IMR-90 (cell line): ENCODE measurements around the gene ADCY2. TPM values are rescaled to one million over a fixed set of nuclear protein-coding genes. Genes with fewer than 3 reads are reported as not detected.

Experiments
- ATAC-seq: fragments of 200-7000 bp; cut with Tn5 transposase; 2 replicates; pipeline ENCODE4 v1.9.1; 2020; ENCODE audit warnings: low read depth, mild to moderate bottlenecking, moderate library complexity
- BruUV-seq: library from RNA; stranded (reverse); fragments of 400-500 nt; replicated peaks from 2 replicates; lab custom pipeline; 2021; lab: Mats Ljungman, UMichigan
- CTCF ChIA-PET: fragments of 300-600 bp; formaldehyde crosslinking; extraction: SDS; loops from one replicate; lab custom pipeline; 2021; ENCODE audit warnings: antibody characterized with exemption; lab: Yijun Ruan, JAX
- POLR2A ChIA-PET: fragments of 300-600 bp; sonication (Branson Sonifier 250); formaldehyde crosslinking; loops from one replicate; lab custom pipeline; 2022; ENCODE audit warnings: antibody characterized with exemption; ENCODE audit not compliant: unreplicated experiment; lab: Charles Lee
- DNase-seq: peaks from one replicate; pipeline ENCODE4 v3.0.0; 2013
- H2AFZ ChIP-seq: replicated peaks from 2 replicates; pipeline ENCODE3; 2013; ENCODE audit warnings: low read length, mild to moderate bottlenecking; ENCODE audit not compliant: poor library complexity
- H2AK5ac ChIP-seq: 2 replicates; pipeline ENCODE4 v1.6.1; 2013; ENCODE audit warnings: low read depth, low read length, inconsistent platforms
- H2AK9ac ChIP-seq: replicated peaks from 2 replicates; pipeline ENCODE3; 2013; ENCODE audit warnings: mild to moderate bottlenecking, low read depth, low read length, moderate library complexity; ENCODE audit not compliant: poor library complexity
- H2BK120ac ChIP-seq: 2 replicates; pipeline ENCODE4 v1.6.1; 2013; ENCODE audit warnings: low read depth, low read length, inconsistent platforms
- H2BK15ac ChIP-seq: 3 replicates; pipeline ENCODE4 v1.6.1; 2013; ENCODE audit warnings: low read depth, low read length, inconsistent platforms
- H2BK20ac ChIP-seq: 2 replicates; pipeline ENCODE4 v1.6.1; 2013; ENCODE audit warnings: low read depth, mild to moderate bottlenecking, inconsistent platforms, low read length, moderate library complexity
- H2BK5ac ChIP-seq: 2 replicates; pipeline ENCODE4 v1.6.1; 2013; ENCODE audit warnings: mild to moderate bottlenecking, low read depth, low read length, inconsistent platforms; ENCODE audit not compliant: poor library complexity, severe bottlenecking
- H3K14ac ChIP-seq: replicated peaks from 2 replicates; pipeline ENCODE4 v1.6.1; 2013; ENCODE audit warnings: low read depth, low read length, inconsistent platforms
- H3K18ac ChIP-seq: 2 replicates; pipeline ENCODE4 v1.6.1; 2013; ENCODE audit warnings: low read depth, low read length, control low read depth
- H3K23ac ChIP-seq: 2 replicates; pipeline ENCODE4 v1.6.1; 2013; ENCODE audit warnings: low read depth, low read length, inconsistent platforms
- H3K27ac ChIP-seq: 2 replicates; pipeline ENCODE4 v1.5.1; 2013; ENCODE audit warnings: mild to moderate bottlenecking, control low read depth, low read length; ENCODE audit not compliant: insufficient read depth
- H3K27me3 ChIP-seq: 2 replicates; pipeline ENCODE4 v1.6.1; 2013; ENCODE audit warnings: low read length; ENCODE audit not compliant: control insufficient read depth, insufficient read depth
- H3K36me3 ChIP-seq: 2 replicates; pipeline ENCODE4 v1.6.1; 2013; ENCODE audit warnings: low read length, mixed read lengths; ENCODE audit not compliant: control insufficient read depth, insufficient read depth
- H3K4ac ChIP-seq: 2 replicates; pipeline ENCODE4 v1.6.1; 2013; ENCODE audit warnings: low read depth, low read length, inconsistent platforms
- H3K4me1 ChIP-seq: 2 replicates; pipeline ENCODE4 v1.6.1; 2013; ENCODE audit warnings: low read length, mixed read lengths; ENCODE audit not compliant: control insufficient read depth, insufficient read depth
- H3K4me2 ChIP-seq: 2 replicates; pipeline ENCODE4 v1.6.1; 2013; ENCODE audit warnings: low read depth, mild to moderate bottlenecking, control low read depth, low read length, moderate library complexity
- H3K4me3 ChIP-seq: 2 replicates; pipeline ENCODE4 v1.5.1; 2013; ENCODE audit warnings: low read depth, mild to moderate bottlenecking, control low read depth, low read length, moderate library complexity; ENCODE audit not compliant: insufficient read depth
- H3K56ac ChIP-seq: 2 replicates; pipeline ENCODE4 v1.6.1; 2013; ENCODE audit warnings: low read length, inconsistent platforms; ENCODE audit not compliant: insufficient read depth; ENCODE audit errors: extremely low read depth
- H3K79me1 ChIP-seq, 2 experiments: 2 replicates each; pipeline ENCODE4 v1.6.1; 2013; ENCODE audit warnings: low read length in 2 of 2, inconsistent platforms in 1 of 2, low read depth in 1 of 2
- H3K9ac ChIP-seq: 2 replicates; pipeline ENCODE4 v1.6.1; 2013; ENCODE audit warnings: low read depth, low read length, control low read depth
- H3K9me1 ChIP-seq: 2 replicates; pipeline ENCODE4 v1.6.1; 2013; ENCODE audit warnings: low read length, inconsistent platforms; ENCODE audit not compliant: insufficient read depth
- H3K9me3 ChIP-seq: 2 replicates; pipeline ENCODE4 v1.6.1; 2013; ENCODE audit warnings: low read length; ENCODE audit not compliant: control insufficient read depth, insufficient read depth
- H4K20me1 ChIP-seq: 2 replicates; pipeline ENCODE4 v1.6.1; 2013; ENCODE audit warnings: low read length, inconsistent platforms; ENCODE audit not compliant: insufficient read depth
- H4K5ac ChIP-seq: 2 replicates; pipeline ENCODE4 v1.6.1; 2013; ENCODE audit warnings: mild to moderate bottlenecking, low read depth, low read length, control low read depth
- H4K8ac ChIP-seq, 2 experiments: 2 replicates each; pipeline ENCODE4 v1.6.1; 2013; ENCODE audit warnings: low read depth in 2 of 2, low read length in 2 of 2, control low read depth in 1 of 2, inconsistent platforms in 1 of 2
- H4K91ac ChIP-seq: 2 replicates; pipeline ENCODE4 v1.6.1; 2013; ENCODE audit warnings: low read depth, low read length, inconsistent platforms; ENCODE audit not compliant: insufficient read depth
- RFX5 ChIP-seq: IDR thresholded peaks from 2 replicates; pipeline ENCODE4 v1.8.0; 2012; ENCODE audit warnings: low read depth, mild to moderate bottlenecking, low read length, moderate library complexity
- WGBS, 2 experiments: methylation state at CpG; one replicate each; pipeline versions ENCODE4 v1.1.5 to v1.1.7; 2013; ENCODE audit warnings: missing lambda C conversion rate in 2 of 2; ENCODE audit not compliant: insufficient read length in 1 of 2; ENCODE audit errors: extremely low coverage in 2 of 2; 5-methylcytosine and 5-hydroxymethylcytosine counted together
- dilution Hi-C: fragments of 300-500 bp; cut with HindIII; formaldehyde crosslinking; loops from one replicate; pipeline ENCODE4 v1.14.3; 2018; ENCODE audit warnings: low sequenced_read_pairs; ENCODE audit not compliant: unreplicated experiment
- in situ Hi-C: fragments of 300-500 bp; cut with MboI; formaldehyde crosslinking; loops from 3 replicates; pipeline ENCODE4 v1.14.3; 2019; ENCODE audit warnings: low sequenced_read_pairs, inconsistent platforms, mixed read lengths
- intact Hi-C: fragments of 100-400 bp; cut with micrococcal nuclease; formaldehyde crosslinking; loops from 2 replicates; pipeline ENCODE4 v1.10.0; 2022
- polyA plus RNA-seq, 3 experiments: library from polyadenylated mRNA; depleted of rRNA; stranded (reverse); fragments of >200 nt; gene quantifications; 2 replicates each; pipeline ENCODE4 v1.2.3, GENCODE V29; 2012; ENCODE audit warnings: low replicate concordance in 1 of 3
- total RNA-seq: library from RNA; depleted of rRNA; stranded (reverse); fragments of >200 nt; gene quantifications from 2 replicates; pipeline ENCODE4 v1.2.3, GENCODE V29; 2012

ADCY2 gene
- total and polyA plus RNA-seq, 2 of the 4 experiments (the other 2 are of a cell fraction) = not detected

- no peak overlapping the region for H2AFZ ChIP-seq
- no peak overlapping the region for H2AK9ac ChIP-seq
- no peak overlapping the region for H3K56ac ChIP-seq
- H2BK15ac ChIP-seq = no peak overlapping the region
- no peak overlapping the region for H3K4me3 ChIP-seq
- no peak overlapping the region for H2AK5ac ChIP-seq
- no peak overlapping the region for H4K91ac ChIP-seq
- H3K14ac ChIP-seq = no peak overlapping the region
- no peak overlapping the region for H3K27ac ChIP-seq
- H4K5ac ChIP-seq = no peak overlapping the region
- in situ Hi-C loops = no loop called here
- no peak for TF ChIP-seq RFX5
- H2BK20ac ChIP-seq = no peak overlapping the region
- no peaks in the 10 kb centered on the region for H4K20me1 ChIP-seq
- no peak overlapping the region for H3K4ac ChIP-seq
- no peak overlapping the region for H2BK5ac ChIP-seq
- WGBS, 2 experiments = no CpG with 5 or more reads among the region's 10 CpGs
- H3K9me3 ChIP-seq = peaks cover 19% of the 10 kb centered on the region
- intact Hi-C loops = no loop called here
- dilution Hi-C loops = no loop called here
- no TSS peak for BruUV-seq
- POLR2A ChIA-PET = no interaction called here
- no peak overlapping the region for H3K4me2 ChIP-seq
- ATAC-seq = no peak
- H3K4me1 ChIP-seq = no peaks in the 10 kb centered on the region
- H3K9ac ChIP-seq = no peak overlapping the region
- no peaks in the 10 kb centered on the region for H3K27me3 ChIP-seq
- CTCF ChIA-PET = no interaction called here
- no peak overlapping the region for H3K18ac ChIP-seq
- H4K8ac ChIP-seq = no peak overlapping the region
- no peak for DNase-seq
- H3K36me3 ChIP-seq = no peaks in the 10 kb centered on the region
- H2BK120ac ChIP-seq = no peak overlapping the region
- H3K23ac ChIP-seq = no peak overlapping the region
- no peaks in the 10 kb centered on the region for H3K79me1 ChIP-seq
- H3K9me1 ChIP-seq = no peaks in the 10 kb centered on the region
These were observed 16.5 kb downstream of the ADCY2 start for GRCh38 chr5:7412409-7412808.
